Skeletal muscle tissue (tissue), 4 donors: ENCODE results near the gene COLEC12. TPM values are rescaled to one million over a fixed set of nuclear protein-coding genes. Genes with fewer than 3 reads are reported as not detected.

Source experiments
- H3K27ac ChIP-seq: one replicate; pipeline ENCODE4 v1.7.0; 2013; ENCODE audit warnings: mild to moderate bottlenecking, low read depth, low read length, inconsistent platforms
- H3K27me3 ChIP-seq, 3 donors: one replicate each; pipeline ENCODE4 v1.7.0; 2013; ENCODE audit warnings: low read length in 3 of 3; ENCODE audit not compliant: control insufficient read depth in 3 of 3, insufficient read depth in 3 of 3
- H3K36me3 ChIP-seq, 3 donors: one replicate each; pipeline ENCODE4 v1.7.0; 2013; ENCODE audit warnings: low read length in 3 of 3; ENCODE audit not compliant: control insufficient read depth in 3 of 3, insufficient read depth in 3 of 3
- H3K4me1 ChIP-seq, 3 donors: one replicate each; pipeline ENCODE4 v1.7.0; 2013; ENCODE audit warnings: low read length in 3 of 3, mild to moderate bottlenecking in 3 of 3; ENCODE audit not compliant: control insufficient read depth in 3 of 3, insufficient read depth in 3 of 3
- H3K4me3 ChIP-seq, 3 donors: one replicate each; pipeline ENCODE4 v1.7.0; 2013; ENCODE audit warnings: low read length in 3 of 3
- H3K9ac ChIP-seq, 3 donors: one replicate each; pipeline ENCODE4 v1.7.0; 2013; ENCODE audit warnings: low read length in 3 of 3, mild to moderate bottlenecking in 3 of 3, moderate library complexity in 2 of 3, low read depth in 1 of 3
- H3K9me3 ChIP-seq, 3 donors: one replicate each; pipeline ENCODE4 v1.7.0; 2013; ENCODE audit warnings: low read length in 3 of 3; ENCODE audit not compliant: control insufficient read depth in 3 of 3
- total RNA-seq: library from RNA; depleted of rRNA; stranded (reverse); fragments of >200 nt; gene quantifications from one replicate; pipeline ENCODE4 v1.2.3, GENCODE V29; 2014
- donor health status: Osteomylitis.

COLEC12 gene
- total RNA-seq, 1 donor from 2014 or later: 39.1 TPM

DNA sequence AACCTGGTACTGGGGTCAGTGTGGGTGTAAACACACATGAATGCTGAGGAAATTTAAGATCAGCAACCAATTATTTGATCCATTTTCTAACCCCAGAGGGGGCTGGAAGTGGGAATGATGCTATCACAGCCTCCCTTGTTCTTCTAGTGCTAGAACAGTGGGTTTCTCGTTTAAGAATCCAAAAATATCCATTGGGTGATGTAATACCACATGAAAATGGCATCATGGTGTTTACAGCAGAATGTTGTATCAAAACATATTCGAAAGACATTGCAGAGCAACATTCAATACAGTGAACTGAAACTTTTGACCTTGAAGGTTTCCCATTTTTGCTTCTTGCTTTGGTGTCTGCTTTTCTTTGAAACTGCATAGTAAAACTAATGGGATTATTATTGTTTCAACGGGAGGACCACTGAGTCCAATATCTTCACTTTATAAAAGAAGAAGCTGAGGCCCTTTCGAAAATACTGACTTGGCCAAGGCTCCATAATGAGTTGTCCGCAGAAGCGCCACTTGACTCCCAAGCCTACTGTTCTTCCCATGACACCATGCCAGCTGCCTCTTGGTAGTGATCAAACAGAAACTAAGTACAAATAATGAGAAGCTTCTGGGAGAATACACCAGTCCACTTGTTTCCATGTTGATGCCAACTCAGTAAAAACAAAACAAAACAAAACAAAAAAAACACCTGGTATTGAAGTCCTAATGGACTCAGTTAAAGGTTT lies 106.1 kb downstream of the COLEC12 start:
- Histone ChIP-seq H3K4me1 (peaks cover 0 to 6% (median 0%) of the 10 kb centered on the region in 3 donors), H3K9me3 (no peaks in the 10 kb centered on the region), H3K27ac (no peak overlapping the region), H3K4me3 (no peak overlapping the region), H3K36me3 (no peaks in the 10 kb centered on the region), H3K27me3 (no peaks in the 10 kb centered on the region), H3K9ac (no peak overlapping the region)

DNA sequence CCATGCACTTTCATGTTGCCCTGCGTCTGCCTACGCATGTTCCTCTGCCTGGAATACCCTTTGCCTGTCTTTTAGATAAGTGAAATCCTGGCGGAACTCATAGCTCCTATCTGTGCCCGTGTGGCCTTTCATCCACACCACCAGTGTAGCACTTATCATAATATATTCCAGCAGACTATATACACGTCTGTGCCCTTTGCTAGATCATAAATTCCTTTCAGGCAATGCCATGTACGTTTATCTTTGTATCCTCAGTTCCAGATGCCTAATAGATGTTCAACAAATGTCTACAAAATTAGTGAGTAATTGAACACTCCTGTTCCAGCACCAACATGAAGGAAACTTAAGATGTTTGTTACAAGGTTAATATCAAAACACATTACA lies 106.9 kb downstream of the COLEC12 start:
- Histone ChIP-seq H3K4me3 (no peak overlapping the region), H3K27me3 (no peaks in the 10 kb centered on the region), H3K4me1 (peaks cover 0 to 4% (median 0%) of the 10 kb centered on the region in 3 donors), H3K27ac (no peak overlapping the region), H3K9me3 (no peaks in the 10 kb centered on the region), H3K9ac (no peak overlapping the region), H3K36me3 (no peaks in the 10 kb centered on the region)

GRCh38 chr18:392928-393573 lies 107.5 kb downstream of the COLEC12 start:
- no peak overlapping the region for H3K4me3 ChIP-seq
- peak overlapping the region; percentile 14 for H3K27ac ChIP-seq
- H3K9ac ChIP-seq: no peak overlapping the region
- no peaks in the 10 kb centered on the region for H3K27me3 ChIP-seq
- peaks cover 0 to 4% (median 0%) of the 10 kb centered on the region in 3 donors for H3K4me1 ChIP-seq
- no peaks in the 10 kb centered on the region for H3K36me3 ChIP-seq
- no peaks in the 10 kb centered on the region for H3K9me3 ChIP-seq

GRCh38 chr18:390741-391478 lies 109.6 kb downstream of the COLEC12 start:
- Histone ChIP-seq H3K36me3 (no peaks in the 10 kb centered on the region), H3K9ac (no peak overlapping the region), H3K27me3 (no peaks in the 10 kb centered on the region), H3K27ac (no peak overlapping the region), H3K4me3 (no peak overlapping the region), H3K9me3 (no peaks in the 10 kb centered on the region), H3K4me1 (peaks cover 0 to 4% (median 0%) of the 10 kb centered on the region in 3 donors)

DNA sequence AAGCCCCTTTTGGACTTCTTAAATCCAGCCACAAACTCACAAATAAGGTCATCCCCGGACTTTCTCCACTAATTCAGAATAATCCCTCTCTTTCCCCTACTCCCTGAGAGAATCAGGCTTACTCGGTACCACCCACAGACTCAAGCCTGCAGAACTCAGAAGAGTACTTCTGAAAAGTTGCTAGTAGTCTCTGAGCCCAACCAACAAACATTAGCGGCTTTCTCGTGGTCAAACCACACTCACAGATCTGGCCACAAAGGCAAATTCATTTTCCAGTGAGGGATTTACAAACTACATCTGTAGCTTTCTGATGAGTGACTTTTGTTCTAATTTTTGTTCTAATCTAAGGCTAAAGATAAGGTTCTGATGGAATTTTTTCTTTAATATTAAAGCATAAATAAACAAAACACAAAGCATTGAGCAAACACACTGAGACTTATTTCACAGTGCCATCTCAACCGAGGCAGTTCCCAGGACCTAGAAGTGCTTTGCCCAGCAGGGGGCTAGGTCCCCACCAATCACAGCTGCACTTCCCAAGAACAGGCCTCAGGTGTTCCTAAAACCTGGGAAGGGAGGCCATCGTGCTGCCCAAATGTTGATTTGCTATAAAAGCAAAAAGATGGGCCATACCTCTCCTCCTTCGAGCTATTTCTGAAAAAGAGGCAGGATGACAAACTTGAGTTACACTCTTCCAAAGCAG lies 110.7 kb downstream of the COLEC12 start:
- Histone ChIP-seq H3K36me3 (no peaks in the 10 kb centered on the region), H3K27me3 (no peaks in the 10 kb centered on the region), H3K4me3 (no peak overlapping the region), H3K27ac (no peak overlapping the region), H3K4me1 (no peaks in the 10 kb centered on the region), H3K9me3 (no peaks in the 10 kb centered on the region), H3K9ac (no peak overlapping the region)

DNA sequence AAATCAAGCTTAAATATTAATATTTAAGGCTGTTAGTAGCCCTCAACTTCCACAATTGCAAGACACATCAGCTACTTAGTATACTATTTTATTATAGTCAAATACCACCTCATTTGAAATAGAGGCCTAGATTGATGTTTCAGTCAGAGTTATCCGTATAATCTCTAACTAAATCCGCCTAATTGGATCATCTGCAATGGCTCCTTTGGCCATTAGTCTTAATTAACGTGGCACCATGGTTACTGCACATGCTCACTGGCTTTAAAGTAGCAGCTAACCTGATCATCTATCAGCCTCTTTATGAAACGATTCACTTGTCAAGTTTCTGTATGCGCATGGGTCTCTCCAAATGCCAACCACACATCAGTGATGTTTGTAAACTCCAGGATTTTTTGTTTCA lies 112.3 kb downstream of the COLEC12 start:
- Histone ChIP-seq H3K36me3 (no peaks in the 10 kb centered on the region), H3K27me3 (no peaks in the 10 kb centered on the region), H3K4me3 (no peak overlapping the region), H3K9ac (no peak overlapping the region), H3K9me3 (no peaks in the 10 kb centered on the region), H3K4me1 (no peaks in the 10 kb centered on the region), H3K27ac (no peak overlapping the region)

DNA sequence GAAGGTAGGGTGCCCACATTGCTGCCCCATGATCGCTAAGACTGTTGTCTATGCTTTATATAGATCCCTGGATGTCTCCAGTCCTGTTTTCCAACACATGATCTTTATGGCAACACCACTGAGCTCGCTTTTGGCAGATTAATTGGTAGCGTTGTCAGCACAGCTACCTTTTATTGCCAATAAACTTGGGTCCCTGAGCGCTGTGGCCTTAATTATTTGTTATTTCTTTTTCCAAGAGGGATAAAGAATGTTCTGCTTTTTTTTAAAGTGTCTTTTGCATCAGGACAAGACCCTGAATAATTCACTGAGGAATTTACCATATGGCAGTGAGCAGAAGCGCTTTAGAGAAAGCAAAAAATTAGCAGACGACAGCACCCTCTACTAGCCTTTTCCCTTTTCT lies 113.5 kb downstream of the COLEC12 start:
- H3K4me3 ChIP-seq: no peak overlapping the region
- H3K9me3 ChIP-seq: no peaks in the 10 kb centered on the region
- H3K4me1 ChIP-seq: no peaks in the 10 kb centered on the region
- no peaks in the 10 kb centered on the region for H3K27me3 ChIP-seq
- H3K36me3 ChIP-seq: no peaks in the 10 kb centered on the region
- H3K9ac ChIP-seq: no peak overlapping the region
- no peak overlapping the region for H3K27ac ChIP-seq

GRCh38 chr18:384897-385296 lies 115.6 kb downstream of the COLEC12 start:
- no peak overlapping the region for H3K27ac ChIP-seq
- no peak overlapping the region for H3K9ac ChIP-seq
- no peaks in the 10 kb centered on the region for H3K4me1 ChIP-seq
- H3K9me3 ChIP-seq: no peaks in the 10 kb centered on the region
- no peaks in the 10 kb centered on the region for H3K27me3 ChIP-seq
- H3K36me3 ChIP-seq: no peaks in the 10 kb centered on the region
- no peak overlapping the region for H3K4me3 ChIP-seq

DNA sequence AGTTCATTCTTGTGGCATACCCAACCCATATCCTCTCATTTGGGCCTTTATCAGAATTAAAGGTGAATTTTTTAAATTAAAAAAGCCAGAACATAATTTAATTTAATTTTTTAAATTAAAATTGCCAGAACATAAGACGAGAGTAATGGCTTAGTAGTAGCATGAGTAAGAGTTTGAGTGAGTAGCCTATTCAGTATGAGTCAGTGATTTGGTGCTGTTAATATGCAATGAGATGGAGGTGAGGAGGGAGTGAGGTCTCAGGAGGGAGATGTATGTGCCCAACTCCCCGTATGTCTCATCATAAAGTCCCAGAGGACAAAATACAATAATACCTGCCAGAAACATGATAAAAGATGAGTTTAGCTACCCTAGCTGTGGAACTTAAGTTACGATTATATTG lies 117.4 kb downstream of the COLEC12 start:
- H3K36me3 ChIP-seq: no peaks in the 10 kb centered on the region
- peaks cover 0 to 4% (median 0%) of the 10 kb centered on the region in 3 donors for H3K4me1 ChIP-seq
- no peak overlapping the region for H3K9ac ChIP-seq
- H3K4me3 ChIP-seq: no peak overlapping the region
- H3K9me3 ChIP-seq: no peaks in the 10 kb centered on the region
- no peak overlapping the region for H3K27ac ChIP-seq
- H3K27me3 ChIP-seq: no peaks in the 10 kb centered on the region
